Left renal cortex interstitium (tissue), 4 donors: Measurements from ENCODE around the gene LSM14A. TPM values are rescaled to one million over a fixed set of nuclear protein-coding genes. Genes with fewer than 3 reads are reported as not detected.

Experiments
- DNase-seq, 4 donors: peaks; one replicate each; pipeline ENCODE4 v3.0.0-alpha.2; 2013; ENCODE audit warnings: low read depth in 4 of 4, low spot score in 2 of 4, missing footprints in 1 of 4
- polyA plus RNA-seq, 4 donors: library from polyadenylated mRNA; unstranded; fragments of 120-200 nt; gene quantifications; one replicate each; pipeline ENCODE4 v1.2.1, GENCODE V29; 2013; ENCODE audit not compliant: insufficient read length in 4 of 4

Gene LSM14A
- polyA plus RNA-seq, 4 donors, result 154 to 199 (median 172) TPM

DNA sequence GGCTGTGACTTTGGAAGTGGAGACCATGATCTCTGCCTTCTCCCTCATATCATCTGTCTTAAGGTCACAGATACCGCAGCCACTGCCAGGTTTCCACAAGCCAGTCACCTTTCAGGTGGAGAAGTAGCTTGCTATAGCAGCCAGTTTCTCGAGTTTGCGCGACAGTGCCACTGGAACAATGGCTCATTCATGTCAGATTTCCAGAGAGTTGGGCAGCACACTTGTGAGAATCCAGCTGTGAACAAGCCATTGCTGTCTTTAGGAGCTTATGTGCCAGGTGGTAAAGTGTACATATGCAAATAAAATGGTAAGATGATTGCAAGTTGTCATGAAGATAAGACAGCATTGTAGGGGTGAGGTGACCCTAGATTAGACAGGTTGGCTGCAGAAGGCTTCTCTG, 104.3 kb downstream of the LSM14A start:
- DNase-seq, result no peak

- no peak for DNase-seq
Observed at GRCh38 chr19:34277244-34277643, 104.9 kb downstream of the LSM14A start.

- DNase-seq, result no peak
Observed at GRCh38 chr19:34278783-34279182, 106.5 kb downstream of the LSM14A start.

Other genes with a start within 250 kb of the LSM14A start
- gene GARRE1, start 82.0 kb downstream of the LSM14A start, polyA plus RNA-seq, result 10 to 100 TPM; 34.7 to 42.2 (median 39.4) TPM
- gene GPI, start 192.7 kb downstream of the LSM14A start, polyA plus RNA-seq, result 100 to 1,000 TPM; 137 to 180 (median 168) TPM
- gene PDCD2L, start 231.9 kb downstream of the LSM14A start, polyA plus RNA-seq, result 10 to 100 TPM; 12.3 to 15.9 (median 14.1) TPM